ENCODE results near the gene MVD. TPM values are rescaled to one million over a fixed set of nuclear protein-coding genes. Genes with fewer than 3 reads are reported as not detected.

MVD gene
- total RNA-seq, 1 donor, result 111 TPM

DNA sequence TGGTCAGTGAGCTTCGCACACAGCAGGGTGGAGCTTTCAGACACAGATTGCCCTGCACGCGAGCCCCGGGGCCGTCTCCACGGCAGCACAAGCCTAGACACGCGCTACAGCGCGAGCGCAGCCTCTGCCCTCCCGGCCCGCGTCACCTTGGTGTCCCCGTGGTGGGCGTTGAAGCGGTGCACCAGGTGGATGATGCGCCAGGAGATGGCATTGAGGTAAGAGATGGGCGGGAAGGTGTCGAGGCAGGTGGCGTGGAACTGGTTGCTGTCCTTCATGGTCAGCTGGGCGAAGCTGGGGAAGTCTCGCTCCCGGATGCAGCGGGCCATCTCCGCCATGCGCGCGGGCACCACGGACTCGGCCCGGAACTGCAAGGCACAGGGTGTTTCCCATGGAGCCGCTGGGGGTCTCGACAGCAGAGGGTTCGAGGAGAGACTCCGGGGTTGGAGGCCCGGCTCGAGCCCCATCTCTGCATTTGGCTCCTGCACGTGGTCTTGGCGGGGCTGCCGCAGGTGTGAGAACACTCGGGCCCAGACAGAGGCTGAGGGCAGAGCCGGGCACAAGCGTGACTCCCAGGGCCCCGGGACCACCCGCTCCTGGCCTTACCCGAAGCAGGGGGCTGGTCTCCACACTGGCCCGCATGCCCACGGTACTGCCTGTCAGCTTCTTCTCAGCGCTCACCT lies 7.7 kb downstream of the MVD start:
- H3K4me3 ChIP-seq (ENCODE audit: low read depth, low read length), result no peak overlapping the region
- TF ChIP-seq, protein P1, sequence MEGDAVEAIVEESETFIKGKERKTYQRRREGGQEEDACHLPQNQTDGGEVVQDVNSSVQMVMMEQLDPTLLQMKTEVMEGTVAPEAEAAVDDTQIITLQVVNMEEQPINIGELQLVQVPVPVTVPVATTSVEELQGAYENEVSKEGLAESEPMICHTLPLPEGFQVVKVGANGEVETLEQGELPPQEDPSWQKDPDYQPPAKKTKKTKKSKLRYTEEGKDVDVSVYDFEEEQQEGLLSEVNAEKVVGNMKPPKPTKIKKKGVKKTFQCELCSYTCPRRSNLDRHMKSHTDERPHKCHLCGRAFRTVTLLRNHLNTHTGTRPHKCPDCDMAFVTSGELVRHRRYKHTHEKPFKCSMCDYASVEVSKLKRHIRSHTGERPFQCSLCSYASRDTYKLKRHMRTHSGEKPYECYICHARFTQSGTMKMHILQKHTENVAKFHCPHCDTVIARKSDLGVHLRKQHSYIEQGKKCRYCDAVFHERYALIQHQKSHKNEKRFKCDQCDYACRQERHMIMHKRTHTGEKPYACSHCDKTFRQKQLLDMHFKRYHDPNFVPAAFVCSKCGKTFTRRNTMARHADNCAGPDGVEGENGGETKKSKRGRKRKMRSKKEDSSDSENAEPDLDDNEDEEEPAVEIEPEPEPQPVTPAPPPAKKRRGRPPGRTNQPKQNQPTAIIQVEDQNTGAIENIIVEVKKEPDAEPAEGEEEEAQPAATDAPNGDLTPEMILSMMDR (IDR thresholded peaks at IDR 0.05; ENCODE audit: insufficient read depth, low read depth, low read length), result no peak
- DNase-seq (ENCODE audit: low read depth), result no peak

DNA sequence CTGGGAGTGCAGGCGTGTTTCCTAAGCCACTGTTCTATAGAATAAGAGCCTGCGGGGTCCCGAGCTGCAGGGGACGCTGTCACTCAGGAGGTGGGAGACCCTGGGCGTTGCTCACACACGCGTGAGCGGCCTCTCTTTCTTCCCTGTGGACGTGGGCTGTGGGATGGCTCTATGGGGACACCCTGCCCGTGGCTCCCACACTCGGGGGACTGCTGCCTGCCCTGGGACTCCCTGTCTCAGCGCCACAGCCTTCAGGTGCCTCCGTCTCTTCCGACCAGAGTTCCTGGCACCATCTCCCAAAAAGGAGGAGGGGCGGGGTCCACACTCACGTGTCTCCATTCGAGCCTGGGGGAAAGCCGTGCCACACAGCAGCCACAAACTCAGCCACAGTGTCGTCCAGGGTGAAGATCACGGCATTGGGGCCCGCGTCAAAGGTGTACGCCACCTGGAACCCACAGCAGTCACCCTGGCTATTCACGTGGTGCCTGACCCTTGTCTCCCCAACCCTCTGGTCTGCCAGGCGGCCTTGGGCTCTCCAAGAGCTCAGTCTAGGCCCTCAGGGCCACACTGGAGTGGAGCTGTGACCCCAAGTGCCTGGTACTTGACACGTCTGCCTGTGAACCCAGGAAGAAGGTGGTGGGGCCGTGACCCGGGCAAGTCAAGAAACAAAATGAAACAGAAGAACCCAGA lies 8.4 kb downstream of the MVD start:
- no peak for DNase-seq (ENCODE audit: low read depth)
- TF ChIP-seq, protein P1 (IDR thresholded peaks at IDR 0.05; ENCODE audit: insufficient read depth, low read depth, low read length), result no peak
- H3K4me3 ChIP-seq (ENCODE audit: low read depth, low read length), result no peak overlapping the region

DNA sequence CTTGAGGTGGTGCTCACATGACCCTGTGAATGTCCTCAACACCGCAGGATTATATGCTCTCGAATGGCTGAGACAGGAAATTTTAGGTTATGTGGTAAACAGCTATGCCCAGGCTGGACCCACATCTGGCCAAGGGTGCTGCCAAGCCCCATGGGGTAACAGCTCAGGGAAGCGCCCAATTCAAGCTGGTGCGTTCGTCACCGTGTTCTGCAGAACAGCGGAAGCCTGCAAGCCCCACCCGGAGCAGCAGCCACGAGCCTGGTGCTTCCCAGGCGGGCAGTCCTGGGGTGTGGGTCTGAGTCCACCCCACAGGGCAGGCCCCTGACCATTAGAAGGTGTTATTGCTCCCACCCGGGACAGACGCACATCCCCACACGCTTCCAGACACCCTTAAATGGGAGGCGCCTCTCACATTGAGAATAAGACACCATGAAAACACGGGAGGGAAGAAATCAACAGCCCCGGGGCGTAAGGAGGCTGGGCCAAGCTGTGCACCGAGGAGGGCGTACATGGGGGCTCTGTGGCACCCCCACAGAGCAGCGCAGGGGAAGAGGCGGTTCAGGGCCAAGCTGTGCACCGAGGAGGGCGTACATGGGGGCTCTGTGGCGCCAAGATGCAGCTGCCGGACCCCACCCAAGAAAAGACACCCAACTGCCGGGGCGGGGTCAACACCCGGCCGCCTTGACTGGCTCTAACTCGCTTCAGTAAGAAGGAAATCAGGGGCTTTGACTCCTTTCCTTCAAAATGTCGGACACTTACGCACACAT lies 9.1 kb downstream of the MVD start:
- DNase-seq (ENCODE audit: low read depth), result no peak
- TF ChIP-seq, protein P1 (IDR thresholded peaks at IDR 0.05; ENCODE audit: insufficient read depth, low read depth, low read length), result no peak
- no peak overlapping the region for H3K4me3 ChIP-seq (ENCODE audit: low read depth, low read length)

DNA sequence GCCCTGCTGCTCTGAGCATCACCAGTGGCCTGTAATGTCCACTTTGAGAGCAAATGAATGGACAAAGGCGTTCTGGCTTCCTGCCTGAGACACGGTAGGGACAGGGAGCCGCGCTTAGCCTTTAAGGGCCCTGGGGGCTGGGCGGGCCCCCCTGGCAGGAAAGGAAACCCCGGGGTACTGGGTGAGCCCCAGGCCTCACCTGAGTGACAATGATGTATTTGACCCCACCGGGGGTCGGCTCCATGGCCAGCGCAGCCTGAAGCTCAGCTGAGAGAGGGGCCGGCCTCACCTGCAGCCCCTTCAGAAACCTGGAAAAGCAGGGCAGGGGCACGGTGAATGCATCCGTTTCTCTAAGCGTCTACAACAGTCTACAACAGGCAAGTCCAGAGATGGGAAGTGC lies 9.8 kb downstream of the MVD start:
- no peak for DNase-seq (ENCODE audit: low read depth)
- TF ChIP-seq, protein P1 (IDR thresholded peaks at IDR 0.05; ENCODE audit: insufficient read depth, low read depth, low read length), result no peak
- H3K4me3 ChIP-seq (ENCODE audit: low read depth, low read length), result no peak overlapping the region

DNA sequence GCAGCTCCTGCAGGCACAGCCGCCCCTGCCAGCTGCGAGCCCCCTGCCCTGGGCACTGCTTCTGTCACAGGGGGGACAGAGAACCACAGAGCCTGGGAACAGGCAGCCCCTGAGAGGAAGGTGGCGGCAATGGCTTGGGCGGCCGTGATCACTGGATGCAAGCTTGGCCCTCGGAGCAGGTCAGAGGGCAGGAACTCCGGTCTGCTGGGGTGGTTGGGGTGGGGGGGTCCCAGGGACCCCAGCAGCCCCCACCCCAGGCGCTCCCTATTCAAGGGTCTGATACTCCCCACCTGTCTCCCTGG lies 10.2 kb downstream of the MVD start:
- H3K4me3 ChIP-seq (ENCODE audit: low read depth, low read length), result no peak overlapping the region
- TF ChIP-seq, protein P1 (IDR thresholded peaks at IDR 0.05; ENCODE audit: insufficient read depth, low read depth, low read length), result no peak
- no peak for DNase-seq (ENCODE audit: low read depth)

DNA sequence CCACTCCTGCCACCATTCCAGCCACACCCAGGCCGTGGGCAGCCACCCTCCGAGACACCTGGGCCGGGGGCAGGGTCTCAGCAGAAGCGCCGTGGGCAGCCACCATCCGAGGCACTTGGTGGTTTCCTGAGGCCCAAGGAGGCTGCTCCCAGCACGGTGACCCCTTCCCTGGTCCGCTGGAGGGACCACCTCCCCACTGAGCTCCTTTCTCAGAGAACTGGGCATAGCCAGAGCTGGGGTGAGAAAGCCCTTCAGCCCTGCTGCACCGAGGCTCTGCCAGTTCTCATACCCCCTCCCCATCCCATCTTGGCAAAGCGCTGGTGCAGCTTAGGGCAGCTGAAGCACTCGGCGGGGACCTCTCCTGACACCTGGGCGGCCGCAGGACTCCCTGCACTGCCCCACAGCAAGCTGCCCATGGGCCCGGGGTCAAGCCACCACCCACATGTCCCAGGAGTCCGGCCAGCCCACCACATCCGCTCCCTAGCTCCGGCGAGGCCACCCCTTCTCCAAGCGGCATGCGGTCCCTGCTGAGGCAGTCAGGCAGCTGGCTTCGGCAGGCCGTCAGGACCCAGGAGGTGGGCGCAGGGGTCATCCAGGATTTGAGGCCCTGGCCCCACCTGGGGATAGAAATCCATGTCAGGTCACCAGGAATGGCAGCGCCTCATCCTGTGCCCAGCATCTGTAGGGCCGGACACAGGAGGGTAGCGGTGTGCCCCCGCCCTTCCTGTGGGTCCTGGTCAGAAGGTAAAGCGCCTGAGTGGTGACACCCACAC lies 10.7 kb downstream of the MVD start:
- no peak overlapping the region for H3K4me3 ChIP-seq (ENCODE audit: low read depth, low read length)
- no peak for DNase-seq (ENCODE audit: low read depth)
- TF ChIP-seq, protein P1 (IDR thresholded peaks at IDR 0.05; ENCODE audit: insufficient read depth, low read depth, low read length), result no peak

Data from fibroblast of villous mesenchyme (primary cell).